ENCODE measurements around the gene CARNS1. TPM values are rescaled to one million over a fixed set of nuclear protein-coding genes. Genes with fewer than 3 reads are reported as not detected.
"Not testable (repeated sequence)": the region's sequence is repeated elsewhere in the genome, so short reads cannot be mapped to it uniquely, and the experiment has no call there.

The CARNS1 gene
- total and polyA plus RNA-seq, 2 donors (not counting 1 experiment from before 2014, with no cell fraction given), result 0.05 to 0.17 TPM

DNA sequence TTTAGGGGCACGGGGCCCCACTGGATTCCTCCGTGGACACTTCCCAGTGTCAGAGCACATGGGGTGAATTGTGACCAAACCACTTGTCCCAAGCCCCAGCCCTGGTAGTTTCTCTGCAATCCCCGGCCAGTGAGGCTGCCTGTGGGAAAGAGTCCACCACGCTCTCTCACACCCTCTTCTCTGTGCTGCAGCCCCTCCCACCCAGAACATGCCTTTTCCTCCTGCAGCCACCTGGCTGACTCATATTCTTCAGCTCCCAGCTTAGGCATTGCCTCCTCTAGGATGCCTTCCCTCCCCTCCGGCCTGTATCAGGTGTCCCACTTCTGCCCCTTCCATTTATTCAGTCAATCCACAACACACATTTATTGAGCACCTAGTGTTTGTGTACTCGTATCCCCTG is 7.4 kb downstream of the CARNS1 start:
- Histone ChIP-seq H3K36me3 (ENCODE audit: control insufficient read depth, insufficient read depth, low read length) (no peaks in the 10 kb centered on the region), H3K4me3 (replicated peaks in 1 of 4; ENCODE audit: control extremely low read depth in 1 of 4, insufficient read depth in 1 of 4, low read depth in 3 of 4, low read length in 4 of 4) (no peak overlapping the region), H4K20me1 (ENCODE audit: control insufficient read depth, extremely low read depth, insufficient read depth, low read length) (no peaks in the 10 kb centered on the region), H3K4me2 (ENCODE audit: extremely low read depth, insufficient read depth, low read length) (no peak overlapping the region), H3K9me3 (ENCODE audit: control insufficient read depth, insufficient read depth, low read depth, low read length) (no peaks in the 10 kb centered on the region), H3K27me3 (ENCODE audit: control insufficient read depth, insufficient read depth, low read length) (no peaks in the 10 kb centered on the region), H3K27ac (ENCODE audit: insufficient read depth, low read length) (no peak overlapping the region), H2AFZ (ENCODE audit: low read length) (no peak overlapping the region), H3K4me1 (ENCODE audit: control insufficient read depth, extremely low read depth, insufficient read depth, low read length) (peaks cover 5% of the 10 kb centered on the region), H3K9ac (ENCODE audit: insufficient read depth, low read length) (no peak overlapping the region), H3K79me2 (ENCODE audit: control insufficient read depth, insufficient read depth, low read length) (no peaks in the 10 kb centered on the region)
- no peak for DNase-seq (ENCODE audit: low read depth in 2 of 2)
- no peak for TF ChIP-seq EZH2 (IDR thresholded peaks at IDR 0.05; ENCODE audit: low read length, missing control alignments)
- TF ChIP-seq, protein P1, sequence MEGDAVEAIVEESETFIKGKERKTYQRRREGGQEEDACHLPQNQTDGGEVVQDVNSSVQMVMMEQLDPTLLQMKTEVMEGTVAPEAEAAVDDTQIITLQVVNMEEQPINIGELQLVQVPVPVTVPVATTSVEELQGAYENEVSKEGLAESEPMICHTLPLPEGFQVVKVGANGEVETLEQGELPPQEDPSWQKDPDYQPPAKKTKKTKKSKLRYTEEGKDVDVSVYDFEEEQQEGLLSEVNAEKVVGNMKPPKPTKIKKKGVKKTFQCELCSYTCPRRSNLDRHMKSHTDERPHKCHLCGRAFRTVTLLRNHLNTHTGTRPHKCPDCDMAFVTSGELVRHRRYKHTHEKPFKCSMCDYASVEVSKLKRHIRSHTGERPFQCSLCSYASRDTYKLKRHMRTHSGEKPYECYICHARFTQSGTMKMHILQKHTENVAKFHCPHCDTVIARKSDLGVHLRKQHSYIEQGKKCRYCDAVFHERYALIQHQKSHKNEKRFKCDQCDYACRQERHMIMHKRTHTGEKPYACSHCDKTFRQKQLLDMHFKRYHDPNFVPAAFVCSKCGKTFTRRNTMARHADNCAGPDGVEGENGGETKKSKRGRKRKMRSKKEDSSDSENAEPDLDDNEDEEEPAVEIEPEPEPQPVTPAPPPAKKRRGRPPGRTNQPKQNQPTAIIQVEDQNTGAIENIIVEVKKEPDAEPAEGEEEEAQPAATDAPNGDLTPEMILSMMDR (conservative IDR thresholded peaks at IDR 0.05 in 1 of 2, IDR thresholded peaks at IDR 0.05 in 1 of 2; ENCODE audit: low read depth in 1 of 2, low read length in 2 of 2), result no peak

- Histone ChIP-seq H2AFZ (ENCODE audit: low read length) (no peak overlapping the region), H3K36me3 (ENCODE audit: control insufficient read depth, insufficient read depth, low read length) (no peaks in the 10 kb centered on the region), H3K27ac (ENCODE audit: insufficient read depth, low read length) (no peak overlapping the region), H3K4me1 (ENCODE audit: control insufficient read depth, extremely low read depth, insufficient read depth, low read length) (peaks cover 5% of the 10 kb centered on the region), H3K4me3 (replicated peaks in 1 of 4; ENCODE audit: control extremely low read depth in 1 of 4, insufficient read depth in 1 of 4, low read depth in 3 of 4, low read length in 4 of 4) (no peak overlapping the region), H3K79me2 (ENCODE audit: control insufficient read depth, insufficient read depth, low read length) (no peaks in the 10 kb centered on the region), H3K27me3 (ENCODE audit: control insufficient read depth, insufficient read depth, low read length) (no peaks in the 10 kb centered on the region), H3K9ac (ENCODE audit: insufficient read depth, low read length) (no peak overlapping the region), H4K20me1 (ENCODE audit: control insufficient read depth, extremely low read depth, insufficient read depth, low read length) (no peaks in the 10 kb centered on the region), H3K4me2 (ENCODE audit: extremely low read depth, insufficient read depth, low read length) (no peak overlapping the region), H3K9me3 (ENCODE audit: control insufficient read depth, insufficient read depth, low read depth, low read length) (no peaks in the 10 kb centered on the region)
- no peak for DNase-seq (ENCODE audit: low read depth in 2 of 2)
- TF ChIP-seq EZH2 (IDR thresholded peaks at IDR 0.05; ENCODE audit: low read length, missing control alignments), result no peak
- TF ChIP-seq, protein P1 (conservative IDR thresholded peaks at IDR 0.05 in 1 of 2, IDR thresholded peaks at IDR 0.05 in 1 of 2; ENCODE audit: low read depth in 1 of 2, low read length in 2 of 2), result no peak
These were observed 8.0 kb downstream of the CARNS1 start for GRCh38 chr11:67423466-67423865.

- no peak overlapping the region for H2AFZ ChIP-seq (ENCODE audit: low read length)
- no peak overlapping the region for H3K4me2 ChIP-seq (ENCODE audit: extremely low read depth, insufficient read depth, low read length)
- H3K27me3 ChIP-seq (ENCODE audit: control insufficient read depth, insufficient read depth, low read length), result no peaks in the 10 kb centered on the region
- DNase-seq (ENCODE audit: low read depth in 2 of 2), result no peak
- no peak overlapping the region for H3K9ac ChIP-seq (ENCODE audit: insufficient read depth, low read length)
- no peaks in the 10 kb centered on the region for H3K9me3 ChIP-seq (ENCODE audit: control insufficient read depth, insufficient read depth, low read depth, low read length)
- H3K79me2 ChIP-seq (ENCODE audit: control insufficient read depth, insufficient read depth, low read length), result peaks cover 5% of the 10 kb centered on the region
- TF ChIP-seq, protein P1 (conservative IDR thresholded peaks at IDR 0.05 in 1 of 2, IDR thresholded peaks at IDR 0.05 in 1 of 2; ENCODE audit: low read depth in 1 of 2, low read length in 2 of 2), result no peak
- no peak for TF ChIP-seq EZH2 (IDR thresholded peaks at IDR 0.05; ENCODE audit: low read length, missing control alignments)
- H3K4me3 ChIP-seq (replicated peaks in 1 of 4; ENCODE audit: control extremely low read depth in 1 of 4, insufficient read depth in 1 of 4, low read depth in 3 of 4, low read length in 4 of 4), result no peak overlapping the region
- no peaks in the 10 kb centered on the region for H4K20me1 ChIP-seq (ENCODE audit: control insufficient read depth, extremely low read depth, insufficient read depth, low read length)
- peaks cover 5% of the 10 kb centered on the region for H3K4me1 ChIP-seq (ENCODE audit: control insufficient read depth, extremely low read depth, insufficient read depth, low read length)
- no peak overlapping the region for H3K27ac ChIP-seq (ENCODE audit: insufficient read depth, low read length)
- H3K36me3 ChIP-seq (ENCODE audit: control insufficient read depth, insufficient read depth, low read length), result no peaks in the 10 kb centered on the region
These were observed 8.6 kb downstream of the CARNS1 start for GRCh38 chr11:67423891-67424613.

- H3K27me3 ChIP-seq (ENCODE audit: control insufficient read depth, insufficient read depth, low read length); DNase-seq (ENCODE audit: low read depth in 2 of 2); H3K36me3 ChIP-seq (ENCODE audit: control insufficient read depth, insufficient read depth, low read length); H4K20me1 ChIP-seq (ENCODE audit: control insufficient read depth, extremely low read depth, insufficient read depth, low read length); H3K9me3 ChIP-seq (ENCODE audit: control insufficient read depth, insufficient read depth, low read depth, low read length); H3K4me1 ChIP-seq (ENCODE audit: control insufficient read depth, extremely low read depth, insufficient read depth, low read length); H3K79me2 ChIP-seq (ENCODE audit: control insufficient read depth, insufficient read depth, low read length): not testable (repeated sequence)
- H2AFZ ChIP-seq (ENCODE audit: low read length), result peak overlapping the region; percentile 65
- peak overlapping the region; percentile 62 for H3K27ac ChIP-seq (ENCODE audit: insufficient read depth, low read length)
- peak overlapping the region; percentile 51 for H3K9ac ChIP-seq (ENCODE audit: insufficient read depth, low read length)
- peak overlapping the region; percentile 62 to 93 (median 87) for H3K4me3 ChIP-seq (replicated peaks in 1 of 4; ENCODE audit: control extremely low read depth in 1 of 4, insufficient read depth in 1 of 4, low read depth in 3 of 4, low read length in 4 of 4)
- peak overlapping the region; percentile 49 for H3K4me2 ChIP-seq (ENCODE audit: extremely low read depth, insufficient read depth, low read length)
These were observed 11.9 kb downstream of the CARNS1 start for GRCh38 chr11:67427364-67427859.

Measured in fibroblast of lung (primary cell).